ENCODE data around the gene MED13L.

Gene MED13L

DNA sequence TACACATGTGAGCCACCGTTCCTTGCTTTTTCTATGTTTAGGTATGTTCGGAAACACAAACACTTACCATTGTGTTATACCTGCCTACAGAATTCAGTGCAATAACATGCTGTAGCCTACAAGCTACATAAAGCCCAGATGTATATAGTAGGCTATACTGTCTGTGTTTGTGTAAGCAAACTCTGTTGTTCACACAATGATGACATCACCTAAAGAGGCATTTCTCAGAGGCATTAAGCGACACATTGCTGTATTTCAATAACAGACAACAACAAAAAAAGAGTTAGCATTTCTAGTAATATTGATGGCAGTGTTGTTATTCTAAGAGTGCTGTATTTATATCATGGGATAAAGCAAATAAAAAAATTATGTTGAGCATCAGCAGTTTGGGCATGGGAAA lies 70.2 kb downstream of the MED13L start:
- no peak for DNase-seq

DNA sequence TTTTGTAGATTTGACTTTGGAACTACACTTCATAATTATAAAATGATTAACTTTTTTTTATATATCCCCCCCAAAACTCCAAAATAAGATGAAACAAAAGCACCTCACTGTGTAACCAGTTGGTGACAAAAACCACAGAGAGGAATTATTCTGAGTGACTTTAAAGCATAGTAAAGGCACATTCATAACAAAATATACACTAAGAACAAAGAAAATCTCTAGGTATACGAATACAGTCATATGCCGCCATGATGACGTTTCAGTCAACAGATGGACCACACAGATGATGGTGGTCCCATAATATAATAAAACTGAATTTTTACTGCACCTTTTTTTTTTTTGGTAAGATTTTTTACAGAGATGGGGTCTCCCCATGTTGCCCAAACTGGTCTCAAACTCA lies 70.7 kb downstream of the MED13L start:
- no peak for DNase-seq

DNA sequence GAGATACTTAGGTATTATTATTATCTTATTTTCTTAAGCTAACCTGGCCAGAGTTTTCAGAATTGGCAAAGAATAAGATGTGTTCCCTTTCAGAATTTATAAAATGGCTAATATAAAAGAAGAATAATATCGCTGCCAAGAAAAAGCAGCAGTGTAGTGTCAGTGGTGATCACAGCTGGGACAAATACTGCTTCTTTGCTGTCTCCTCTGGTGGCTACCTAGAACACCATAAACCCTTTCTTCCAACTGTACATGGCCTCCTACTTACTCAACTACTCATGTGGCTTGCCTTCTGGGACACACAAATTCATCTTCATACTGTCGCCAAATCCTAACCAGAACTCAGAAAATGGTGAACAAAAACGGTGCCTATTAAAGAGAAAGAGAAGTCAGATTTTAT lies 72.7 kb downstream of the MED13L start:
- DNase-seq = no peak

DNA sequence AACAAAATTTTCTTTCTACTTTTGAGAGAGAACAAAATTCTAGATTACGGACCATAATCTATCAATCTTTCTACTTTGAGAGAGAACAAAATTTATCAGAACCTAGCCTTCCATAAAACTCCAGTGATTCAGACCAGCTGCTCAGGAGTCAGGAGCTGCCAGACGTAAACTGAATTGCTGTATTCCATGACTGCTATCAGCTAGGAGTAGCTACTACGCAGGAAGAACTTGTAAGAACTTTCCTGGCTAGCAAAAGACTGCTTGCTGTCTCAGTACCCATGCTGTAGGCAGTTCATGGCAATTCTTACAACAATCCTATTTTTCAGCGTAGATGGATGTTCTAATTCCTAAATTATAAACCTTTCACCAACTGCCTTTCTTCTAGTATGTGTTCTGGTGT lies 73.3 kb downstream of the MED13L start:
- no peak for DNase-seq

DNA sequence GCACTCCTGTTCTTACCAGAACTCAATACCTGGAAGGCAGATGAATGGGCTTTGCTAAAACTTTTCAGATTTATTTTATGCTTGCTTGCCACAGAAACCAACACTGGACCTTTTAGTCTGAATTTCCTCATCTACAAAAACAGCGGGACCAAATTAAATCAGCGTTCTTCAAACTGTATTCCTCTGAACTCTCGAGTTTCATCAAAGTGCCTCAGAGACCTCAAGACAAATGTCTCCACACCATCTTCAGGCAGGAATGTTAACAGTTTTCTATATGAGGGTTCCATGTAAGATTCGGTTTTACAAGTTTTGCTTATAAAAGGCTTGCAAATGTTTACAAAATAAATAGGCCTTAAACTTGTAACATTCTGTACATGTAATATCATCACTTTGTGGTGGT lies 74.6 kb downstream of the MED13L start:
- DNase-seq = no peak

DNA sequence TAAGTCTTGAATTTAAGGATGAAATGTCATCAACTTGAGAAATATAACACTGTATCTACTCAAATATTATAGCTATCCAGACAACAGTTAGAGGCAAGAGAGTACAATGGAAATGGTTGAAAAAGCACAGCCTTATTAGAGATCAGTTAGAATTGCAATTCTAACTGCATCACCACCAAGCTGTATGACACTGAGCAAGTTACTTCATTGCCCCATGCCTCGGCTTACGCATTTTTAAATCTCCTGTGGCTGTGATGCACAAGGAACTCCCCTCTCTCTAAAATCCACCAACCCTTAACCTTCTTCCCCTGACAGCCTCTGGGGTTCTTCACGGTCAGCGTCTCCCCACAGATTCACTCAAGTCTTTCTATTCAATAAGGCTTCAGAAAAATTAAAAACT lies 75.1 kb downstream of the MED13L start:
- no peak for DNase-seq

DNA sequence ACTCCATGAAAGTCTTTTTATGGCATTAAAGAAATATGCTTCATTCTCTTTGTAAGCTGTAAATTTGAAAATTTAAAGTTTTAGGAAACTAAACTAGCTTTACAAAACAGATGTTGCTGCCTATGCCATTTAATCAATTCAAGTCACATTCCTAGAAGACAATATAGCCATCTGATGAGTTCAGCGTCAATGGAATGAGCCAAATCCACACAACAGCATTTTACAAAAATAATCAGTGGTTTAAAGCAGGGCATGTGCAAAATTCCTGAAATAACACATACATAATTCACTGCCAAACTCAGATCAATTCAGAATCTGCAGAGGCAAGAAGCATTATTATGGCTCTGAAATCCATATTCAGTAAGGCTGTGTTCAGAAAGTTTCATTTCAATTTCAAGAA lies 75.6 kb downstream of the MED13L start:
- DNase-seq = no peak

DNA sequence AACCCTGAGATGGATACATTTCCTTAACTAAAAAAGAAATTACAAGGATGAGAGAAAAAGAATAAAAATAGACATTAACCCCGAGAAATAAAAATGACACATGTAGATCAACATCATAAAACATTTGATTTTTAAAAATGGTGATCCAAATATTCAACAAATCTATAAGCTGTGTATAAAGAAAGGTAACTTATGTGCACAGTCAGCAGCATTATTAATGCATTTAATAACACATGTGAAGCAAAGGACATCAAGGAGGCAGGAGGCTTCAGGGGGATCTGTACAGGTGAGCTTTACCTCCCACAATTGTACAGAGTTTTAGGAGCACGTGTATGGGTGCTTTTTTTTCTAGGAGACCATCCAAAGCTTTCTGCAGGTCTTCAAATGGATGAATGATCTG lies 76.1 kb downstream of the MED13L start:
- DNase-seq = no peak

DNA sequence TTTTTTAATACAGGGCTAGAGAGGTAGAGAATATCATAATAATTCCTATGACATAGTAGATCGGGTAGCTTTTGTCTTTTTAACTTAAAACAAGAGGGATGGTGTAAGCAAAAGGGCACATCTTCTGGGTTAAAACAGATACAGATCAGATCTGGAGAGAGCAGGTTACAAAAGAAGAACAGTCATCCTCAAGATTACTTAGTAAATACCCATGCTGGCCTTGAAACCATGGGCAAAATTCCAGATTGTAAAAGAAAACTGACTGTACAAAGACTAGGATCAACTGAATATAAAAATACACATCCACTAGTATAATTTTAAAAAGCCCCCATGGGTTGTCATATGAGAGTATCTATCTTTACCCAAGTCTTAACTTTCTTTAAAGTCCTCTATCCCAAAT lies 76.7 kb downstream of the MED13L start:
- DNase-seq = no peak

DNA sequence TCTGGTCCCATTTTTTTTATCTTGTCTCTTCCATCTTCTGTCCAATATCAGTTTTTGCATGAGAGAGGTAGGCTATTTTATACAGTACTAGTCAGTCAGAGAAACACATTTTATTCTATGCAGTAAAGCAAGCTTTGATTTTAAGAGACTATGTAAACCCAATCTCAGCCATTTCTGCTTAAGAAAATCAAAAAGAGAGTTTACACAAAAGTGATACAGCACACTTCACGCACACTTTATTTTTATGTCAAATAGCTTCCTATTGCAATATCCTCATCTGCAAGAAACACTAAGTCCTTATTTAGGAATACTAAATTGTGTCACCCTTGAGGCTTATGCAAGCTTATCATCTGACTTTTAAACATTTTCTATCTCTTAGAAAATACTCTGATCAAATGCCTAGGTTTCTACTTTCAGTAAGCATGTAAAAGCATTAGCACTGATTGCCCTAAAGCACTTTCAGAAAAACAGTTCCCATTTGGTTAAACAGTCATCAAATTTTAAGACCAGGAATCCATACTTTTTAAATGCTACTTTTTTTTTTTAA lies 78.3 kb downstream of the MED13L start:
- no peak for DNase-seq

DNA sequence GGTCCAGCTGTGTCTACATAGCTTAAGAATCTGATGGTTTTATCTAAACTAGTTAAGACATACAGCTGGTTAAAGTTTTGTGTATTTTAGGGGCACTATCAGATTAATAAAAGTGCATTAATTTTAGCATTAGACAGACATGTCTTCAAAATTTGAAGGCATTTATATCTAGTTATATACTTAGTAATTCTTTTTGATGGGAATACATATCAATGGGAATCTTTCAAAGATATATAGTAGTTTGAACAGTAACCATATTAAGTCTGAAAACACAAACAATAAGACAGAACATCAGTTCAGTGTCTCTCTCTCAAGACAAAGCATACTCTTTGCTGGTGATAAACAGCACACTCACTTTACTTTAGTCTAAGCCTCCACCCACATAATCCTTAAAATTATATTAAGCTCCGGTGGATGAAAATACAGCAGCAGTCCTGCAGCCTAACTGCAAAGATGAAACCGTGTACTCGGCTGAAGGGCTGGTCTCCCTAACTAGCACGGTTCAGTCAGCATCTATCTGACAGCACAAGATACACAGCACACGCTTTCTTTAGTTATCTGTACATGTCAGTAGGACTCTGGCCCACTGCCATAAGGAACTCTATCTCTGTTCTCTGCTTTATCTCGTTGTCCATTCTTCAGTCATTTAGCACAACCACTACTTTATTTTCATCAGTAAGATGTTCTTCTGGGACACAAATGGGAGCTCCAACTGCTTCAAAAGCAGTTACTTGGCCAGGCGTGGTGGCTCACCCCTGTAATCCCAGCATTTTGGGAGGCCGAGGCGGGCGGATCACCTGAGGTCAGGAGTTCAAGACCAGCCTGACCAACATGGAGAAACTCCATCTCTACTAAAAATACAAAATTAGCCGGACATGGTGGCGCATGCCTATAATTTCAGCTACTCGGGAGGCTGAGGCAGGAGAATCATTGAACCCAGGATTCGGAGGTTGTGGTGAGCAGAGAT lies 80.5 kb downstream of the MED13L start:
- DNase-seq = no peak

DNA sequence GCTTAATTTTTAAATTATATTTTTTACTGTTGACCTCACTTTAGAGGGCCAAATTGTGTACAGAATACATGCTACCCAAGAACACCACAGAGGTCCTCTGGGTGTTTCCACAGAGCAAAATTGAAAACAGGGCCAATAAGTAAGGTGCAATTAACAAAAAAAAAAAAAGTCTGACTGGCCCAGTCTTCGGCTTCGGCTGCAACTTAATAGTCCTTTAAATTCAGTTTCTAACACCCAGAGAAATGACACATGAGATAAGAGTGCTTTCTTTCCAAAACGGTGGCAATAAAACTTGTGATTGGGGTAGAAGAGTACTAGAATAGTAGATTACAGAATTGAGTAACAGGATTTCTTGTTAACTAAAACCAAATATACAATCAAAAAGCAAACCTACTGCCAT lies 81.3 kb downstream of the MED13L start:
- no peak for DNase-seq

DNA sequence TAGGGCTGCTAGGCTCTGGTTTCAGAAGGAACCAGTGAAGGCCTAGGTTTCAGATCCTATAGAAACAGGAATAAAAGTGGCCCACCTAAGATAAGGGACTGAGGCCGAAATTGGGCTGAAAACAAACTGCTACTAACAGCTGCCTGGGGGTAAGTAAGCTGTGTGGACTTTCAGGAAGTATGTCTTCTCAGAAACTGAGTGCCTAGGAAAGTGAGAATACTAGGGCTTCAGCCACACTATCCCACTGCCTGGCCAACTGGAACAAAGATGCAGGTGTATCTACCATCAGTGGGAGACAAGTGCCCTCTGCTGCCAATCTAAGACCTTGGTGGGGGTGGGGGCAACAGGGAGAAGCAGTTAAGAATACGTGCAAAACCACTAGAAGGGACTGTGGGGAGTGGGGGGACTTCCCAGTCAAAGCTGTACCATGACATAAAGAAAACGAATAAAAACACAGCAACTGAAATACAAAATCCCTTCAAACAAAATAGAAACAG lies 82.5 kb downstream of the MED13L start:
- no peak for DNase-seq

DNA sequence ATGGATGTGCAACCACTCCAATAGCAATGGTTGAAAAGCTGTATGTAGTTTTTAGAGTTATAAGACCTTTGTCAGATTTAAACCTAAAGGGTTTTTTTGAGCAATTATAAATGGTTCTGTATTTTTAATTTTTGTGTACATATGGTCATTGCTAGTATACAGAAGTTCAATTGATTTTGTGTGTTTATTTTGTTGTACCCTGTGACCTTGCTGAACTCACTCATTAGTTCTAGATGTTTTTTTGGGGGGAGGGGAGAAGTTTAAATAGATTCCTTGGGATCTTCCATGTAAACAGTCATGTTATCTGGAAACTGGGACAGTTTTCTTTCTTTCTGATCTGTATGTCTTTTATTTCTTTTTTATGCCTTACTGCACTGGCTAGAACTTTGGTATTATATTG lies 87.8 kb downstream of the MED13L start:
- DNase-seq = no peak

DNA sequence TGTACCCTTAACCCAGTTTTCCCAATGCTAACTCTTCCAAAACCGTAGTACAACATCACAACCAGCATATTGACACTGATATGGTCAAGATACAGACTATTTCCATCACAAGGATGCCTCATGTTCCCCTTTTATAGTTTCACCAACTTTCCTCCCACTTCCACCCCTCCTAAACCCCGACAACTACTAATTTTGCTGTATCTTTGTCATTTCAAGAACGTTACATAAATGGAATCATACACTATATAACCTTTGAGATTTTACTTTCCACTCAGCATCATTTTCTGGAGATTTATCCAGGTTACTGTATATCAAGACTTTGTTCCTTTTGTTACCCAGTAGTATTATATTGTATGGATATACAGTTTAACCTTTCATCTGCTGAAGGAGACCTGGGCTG lies 88.9 kb downstream of the MED13L start:
- DNase-seq = no peak

DNA sequence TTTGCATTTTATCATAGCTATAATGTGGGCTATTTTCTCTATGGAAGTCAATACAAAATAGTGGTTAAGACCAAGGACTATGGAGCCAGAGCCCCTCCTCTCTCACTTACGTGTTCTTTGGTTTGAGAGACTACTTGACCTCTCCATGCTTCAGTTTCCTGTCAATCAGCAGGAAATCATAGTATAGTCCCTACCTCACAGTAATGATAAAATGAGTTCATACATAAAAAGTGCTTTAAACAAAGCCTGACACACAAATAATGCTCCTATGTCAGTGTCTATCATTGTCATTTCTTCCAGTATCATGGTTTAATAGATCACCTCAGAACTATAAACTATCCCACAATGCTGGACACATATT lies 90.4 kb downstream of the MED13L start:
- DNase-seq = no peak

DNA sequence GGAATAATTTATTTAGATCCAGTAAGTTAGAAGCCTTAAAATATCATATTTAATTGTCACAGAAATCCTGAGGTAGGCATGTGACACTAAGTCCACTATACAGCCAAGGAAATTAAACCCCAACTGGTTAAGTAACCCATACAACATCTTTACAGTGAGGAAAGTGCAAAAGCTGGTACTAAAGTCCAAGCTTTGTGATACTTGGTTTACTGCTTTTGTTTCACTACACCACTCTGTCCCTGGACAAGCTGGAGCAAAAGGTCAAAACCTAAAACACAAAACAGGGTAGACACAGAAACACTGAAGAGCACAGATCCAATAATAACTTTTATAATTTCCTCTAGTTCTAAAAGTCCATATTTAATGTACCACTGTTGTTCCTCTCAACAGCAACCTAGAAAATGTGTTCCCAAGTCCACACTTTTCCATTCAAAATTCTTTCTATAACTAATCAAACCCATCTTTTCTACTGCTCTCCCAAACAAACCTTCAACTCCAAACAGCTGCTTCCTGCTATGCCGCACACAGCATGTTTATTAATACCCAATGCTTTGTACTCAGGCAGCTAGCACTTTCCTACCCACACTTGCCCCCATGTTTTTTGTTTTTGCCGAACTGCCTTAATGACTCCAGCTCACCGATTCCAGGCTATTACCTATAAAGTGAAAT lies 90.9 kb downstream of the MED13L start:
- DNase-seq = no peak

DNA sequence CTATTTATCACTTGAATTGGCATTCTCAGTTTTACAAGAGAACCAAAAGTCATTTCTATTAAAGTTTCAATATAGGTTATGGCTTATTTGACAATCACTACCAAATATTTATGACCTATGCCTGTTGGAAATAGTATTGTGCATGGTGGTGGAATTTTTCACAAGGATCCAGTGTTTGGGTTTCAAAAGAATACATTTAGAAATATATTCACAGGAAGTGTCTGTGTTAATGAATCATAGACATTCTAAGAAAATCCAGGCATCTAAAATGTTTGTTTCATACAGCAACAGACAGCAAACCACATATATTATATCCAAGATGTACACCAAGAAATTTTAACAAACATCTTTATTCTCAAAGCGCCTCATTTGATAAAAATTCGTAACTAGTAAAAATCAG lies 92.7 kb downstream of the MED13L start:
- DNase-seq = no peak

DNA sequence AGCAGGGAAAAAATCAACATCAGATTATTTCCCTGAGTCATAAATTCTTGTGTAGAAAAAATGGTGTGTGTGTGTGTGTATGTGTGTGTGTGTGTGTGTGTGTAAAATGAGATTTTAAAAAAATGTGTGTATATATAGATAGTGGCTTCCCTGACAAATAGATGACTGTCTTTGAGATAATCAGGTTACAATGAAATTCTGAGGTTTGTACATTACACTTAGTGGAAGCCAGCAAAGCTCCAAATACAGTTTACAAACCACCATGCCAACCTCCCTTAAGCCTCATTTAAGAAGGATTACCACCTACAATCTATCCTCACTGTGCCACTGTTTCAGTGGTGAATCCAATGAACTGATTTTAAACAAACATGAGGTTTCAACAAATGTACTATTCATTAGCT lies 93.8 kb downstream of the MED13L start:
- DNase-seq = no peak

DNA sequence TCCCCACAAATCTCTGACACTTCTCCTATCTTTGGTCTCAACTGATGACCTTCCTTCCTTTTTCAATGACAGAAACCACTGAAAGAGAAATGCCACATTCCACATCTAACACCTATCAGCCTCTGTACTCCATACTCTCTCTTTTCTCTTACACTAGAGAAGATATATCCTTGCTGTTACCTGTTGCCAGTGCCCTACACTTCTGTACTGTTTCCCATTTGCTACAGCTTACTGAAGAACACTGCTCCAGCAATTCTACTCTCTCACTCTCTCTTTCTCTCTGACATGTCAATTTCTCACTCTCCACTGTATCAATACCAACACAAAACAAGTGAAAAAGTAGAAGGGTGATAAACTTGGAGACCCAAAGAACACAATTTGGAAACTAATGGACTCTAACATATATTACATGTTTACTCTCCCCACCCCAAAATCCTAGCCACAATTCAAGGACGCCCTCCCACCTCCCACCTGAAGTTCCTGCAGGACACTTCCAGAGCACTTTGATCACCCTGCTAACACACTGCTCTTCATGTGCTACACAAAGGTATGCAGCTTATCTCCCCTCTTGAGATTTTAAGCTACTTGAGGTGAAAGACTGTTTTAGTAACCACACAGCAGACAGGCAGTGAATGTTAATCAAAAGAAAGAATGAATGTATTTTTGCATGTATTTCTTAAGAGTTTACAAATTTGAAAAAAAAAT lies 95.0 kb downstream of the MED13L start:
- no peak for DNase-seq

DNA sequence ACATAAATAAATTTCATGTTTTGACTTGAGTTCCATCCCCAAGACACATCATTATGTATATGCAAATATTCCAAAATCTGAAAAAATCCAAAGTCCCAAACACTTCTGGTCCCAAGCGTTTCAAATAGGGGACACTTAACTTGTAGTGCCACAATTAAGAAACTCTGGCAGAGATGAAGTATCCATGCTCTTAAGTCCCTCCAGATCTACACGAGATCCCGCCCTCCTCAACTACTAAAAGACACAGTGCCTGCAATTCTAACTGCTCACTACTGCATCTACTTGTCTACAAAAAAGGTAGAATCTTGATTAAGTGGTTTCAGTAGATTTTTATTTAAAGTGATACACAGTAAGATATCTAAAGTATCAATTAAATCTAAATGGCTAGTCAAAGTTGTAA lies 97.0 kb downstream of the MED13L start:
- no peak for DNase-seq

DNA sequence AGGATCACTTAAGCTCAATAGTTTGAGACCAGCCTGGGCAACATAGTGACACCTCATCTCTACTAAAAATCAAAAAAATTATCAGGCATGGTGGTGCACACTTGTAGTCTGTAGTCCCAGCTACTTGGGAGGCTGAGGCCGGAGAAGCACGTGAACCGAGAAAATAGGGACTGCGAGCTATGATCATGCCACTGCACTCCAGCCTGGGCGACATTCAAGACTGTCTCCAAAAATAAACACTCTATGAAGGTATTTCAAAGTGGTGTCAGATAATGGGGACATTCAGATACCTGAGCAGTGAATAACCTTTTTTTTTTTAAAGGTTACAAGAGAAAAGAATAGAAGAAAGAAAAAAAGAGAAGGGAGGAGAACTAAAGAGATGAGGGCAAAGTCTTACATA lies 98.1 kb downstream of the MED13L start:
- DNase-seq = no peak

DNA sequence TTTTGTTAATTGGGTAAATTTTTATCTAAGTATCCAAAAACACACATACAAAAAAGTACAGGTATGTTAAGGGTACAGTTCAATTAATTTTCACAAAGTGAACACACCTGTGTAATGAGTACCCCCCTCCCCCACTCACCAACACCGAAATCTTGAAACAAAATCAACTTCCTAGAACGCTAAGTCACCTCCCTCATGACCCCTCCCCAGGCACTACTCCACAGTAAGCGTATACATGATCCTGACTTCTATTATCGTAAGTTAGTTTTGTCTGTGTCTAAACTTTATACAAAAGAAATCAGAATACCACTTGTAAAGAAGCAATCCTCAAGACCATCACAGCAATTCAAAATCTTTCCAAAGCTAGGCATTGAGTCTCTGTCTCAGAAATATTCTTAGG lies 100.5 kb downstream of the MED13L start:
- no peak for DNase-seq

DNA sequence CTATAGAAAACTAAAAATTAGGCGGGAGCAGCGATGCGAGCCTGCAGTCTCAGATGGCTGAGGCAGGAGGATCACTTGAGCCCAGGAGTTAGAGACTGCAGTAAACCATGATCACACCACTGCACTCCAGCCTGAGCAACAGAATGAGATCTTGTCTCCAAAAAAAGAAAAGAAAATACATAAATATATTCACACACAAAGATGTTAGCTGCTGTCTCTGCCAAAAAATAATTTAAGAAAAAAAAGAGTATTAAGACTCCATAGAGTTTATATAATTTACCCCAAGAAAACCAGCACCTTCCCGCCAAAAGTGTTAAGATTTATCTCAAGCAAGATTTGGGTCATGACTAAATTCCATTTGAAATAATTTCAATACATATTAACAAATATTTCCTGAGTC lies 102.6 kb downstream of the MED13L start:
- no peak for DNase-seq

All from NCI-H2171 (cell line).